ENCODE results near the gene ATP6V1B1.

Gene ATP6V1B1

GRCh38 chr2:70942396-70943204 lies 6.9 kb downstream of the ATP6V1B1 start:
- no peak for TF ChIP-seq POLR2AphosphoS5 (IDR thresholded peaks at IDR 0.05; ENCODE audit: low read depth, low read length)
- no peak for FAIRE-seq

GRCh38 chr2:70943205-70943871 lies 7.6 kb downstream of the ATP6V1B1 start:
- FAIRE-seq (no peak), DNase-seq (ENCODE audit: insufficient read length) (no peak)
- TF ChIP-seq POLR2A (IDR thresholded peaks at IDR 0.05; ENCODE audit: low read depth, low read length), result no peak
- TF ChIP-seq POLR2AphosphoS5 (IDR thresholded peaks at IDR 0.05; ENCODE audit: low read depth, low read length), result no peak
- TF ChIP-seq TAF1 (IDR thresholded peaks at IDR 0.05; ENCODE audit: borderline replicate concordance, low read depth, low read length), result no peak

More at GRCh38 chr2:70942396-70943204, 6.9 kb downstream of the ATP6V1B1 start:
- no peak for DNase-seq (ENCODE audit: insufficient read length)

DNA sequence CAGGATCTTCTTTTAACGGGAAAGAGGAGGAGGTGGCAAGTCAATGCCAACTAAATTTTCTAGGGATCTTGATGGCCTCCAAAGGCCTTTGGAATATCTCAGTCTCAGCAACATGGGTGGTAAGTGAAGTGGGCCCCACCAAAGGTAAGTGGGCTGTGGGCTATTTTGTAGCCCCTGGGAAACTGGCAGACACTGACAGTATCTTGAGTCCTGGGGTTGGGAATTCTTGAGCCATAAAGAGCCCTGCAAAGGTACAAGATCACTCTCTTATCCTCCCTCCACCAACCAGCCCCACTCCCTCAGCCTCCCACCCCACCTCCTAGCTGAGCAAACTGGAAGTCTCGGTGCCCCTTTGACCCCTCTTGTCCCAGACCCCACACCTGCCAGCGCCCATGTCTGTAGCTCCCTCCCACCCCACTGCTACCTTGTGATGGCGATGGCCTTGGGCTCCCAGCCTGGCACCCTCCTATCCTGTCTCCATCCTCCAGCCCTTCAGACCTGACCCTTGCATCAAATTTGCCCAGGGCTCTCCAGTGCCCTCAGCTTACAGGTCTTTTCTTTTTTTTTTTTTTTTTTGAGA lies 8.5 kb downstream of the ATP6V1B1 start:
- no peak for TF ChIP-seq POLR2A (IDR thresholded peaks at IDR 0.05; ENCODE audit: low read depth, low read length)
- no peak for TF ChIP-seq POLR2AphosphoS5 (IDR thresholded peaks at IDR 0.05; ENCODE audit: low read depth, low read length)
- TF ChIP-seq TAF1 (IDR thresholded peaks at IDR 0.05; ENCODE audit: borderline replicate concordance, low read depth, low read length), result no peak

DNA sequence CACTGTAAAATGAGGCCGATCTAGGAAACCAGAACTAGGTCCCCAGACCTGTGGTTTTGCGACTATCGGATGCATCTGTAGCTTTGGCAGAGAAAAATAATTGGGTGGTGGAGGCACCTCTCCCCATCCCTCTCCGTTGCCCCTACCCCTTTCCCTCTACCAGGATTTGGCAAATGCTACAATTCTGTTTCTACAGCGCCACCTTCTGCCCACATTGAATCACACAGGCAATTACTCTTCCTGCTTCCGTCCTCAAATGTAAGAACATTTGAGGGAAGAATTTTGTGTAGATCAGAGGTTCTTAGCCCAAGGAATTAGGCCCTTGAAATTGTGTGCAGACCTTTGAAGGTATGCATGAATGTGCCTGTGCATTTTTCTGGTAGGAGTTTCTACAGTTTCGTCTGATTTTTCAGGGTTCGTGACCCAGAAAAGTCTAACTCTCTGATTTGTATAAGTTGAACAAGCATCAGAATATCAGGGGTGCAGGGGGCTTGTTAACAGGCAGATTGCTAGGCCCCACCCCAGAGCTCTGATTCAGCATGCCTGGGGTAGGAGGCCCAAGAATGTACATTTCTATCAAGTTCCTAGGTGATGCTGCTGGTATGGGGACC lies 11.2 kb downstream of the ATP6V1B1 start:
- no peak for TF ChIP-seq POLR2A (IDR thresholded peaks at IDR 0.05; ENCODE audit: low read depth, low read length)
- TF ChIP-seq POLR2AphosphoS5 (IDR thresholded peaks at IDR 0.05; ENCODE audit: low read depth, low read length), result no peak
- TF ChIP-seq TAF1 (IDR thresholded peaks at IDR 0.05; ENCODE audit: borderline replicate concordance, low read depth, low read length), result no peak
- FAIRE-seq (peak; percentile 77), DNase-seq (ENCODE audit: insufficient read length) (no peak)

More for the DNA sequence above, 8.5 kb downstream of the ATP6V1B1 start:
- DNase-seq (ENCODE audit: insufficient read length), result no peak
- FAIRE-seq, result no peak

GRCh38 chr2:70947556-70948184 lies 12.0 kb downstream of the ATP6V1B1 start:
- TF ChIP-seq TAF1 (IDR thresholded peaks at IDR 0.05; ENCODE audit: borderline replicate concordance, low read depth, low read length), result no peak
- DNase-seq (ENCODE audit: insufficient read length) (no peak), FAIRE-seq (no peak)

DNA sequence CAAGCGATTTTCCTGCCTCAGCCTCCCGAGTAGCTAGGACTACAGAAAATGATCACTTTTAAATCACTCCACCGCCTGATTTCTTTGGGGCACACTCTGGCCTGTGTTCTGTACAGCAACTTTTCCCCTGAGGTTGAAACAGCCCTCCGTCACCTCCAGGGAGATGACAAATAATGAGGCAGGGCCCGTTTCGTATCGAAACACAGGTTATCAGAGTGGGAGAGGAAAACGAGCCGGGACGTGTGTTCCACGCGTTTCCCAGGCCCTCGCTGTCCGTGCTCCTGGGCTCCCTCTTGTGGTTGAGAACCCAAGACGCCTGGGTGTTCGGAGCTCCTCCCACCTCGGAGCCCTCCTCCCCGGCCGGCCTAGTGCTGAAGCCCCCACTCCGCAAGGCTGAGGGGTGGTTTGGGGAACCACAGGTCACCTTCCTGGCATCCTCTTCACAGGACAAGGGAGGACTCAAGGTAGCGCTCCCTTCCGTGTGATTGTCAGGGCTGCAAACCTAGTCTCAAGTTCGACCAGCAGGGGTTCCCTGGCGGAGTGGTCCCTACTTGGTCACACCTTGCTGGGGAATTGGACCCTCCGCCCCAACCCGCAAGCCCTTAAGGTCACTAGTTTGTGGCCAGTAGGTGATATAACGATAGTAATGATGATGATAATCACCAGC lies 12.8 kb downstream of the ATP6V1B1 start:
- DNase-seq (ENCODE audit: insufficient read length), result peak; percentile 65
- FAIRE-seq, result peak; percentile 63
- TF ChIP-seq POLR2A (IDR thresholded peaks at IDR 0.05; ENCODE audit: low read depth, low read length) (no peak), POLR2AphosphoS5 (IDR thresholded peaks at IDR 0.05; ENCODE audit: low read depth, low read length) (no peak), TAF1 (IDR thresholded peaks at IDR 0.05; ENCODE audit: borderline replicate concordance, low read depth, low read length) (no peak)

DNA sequence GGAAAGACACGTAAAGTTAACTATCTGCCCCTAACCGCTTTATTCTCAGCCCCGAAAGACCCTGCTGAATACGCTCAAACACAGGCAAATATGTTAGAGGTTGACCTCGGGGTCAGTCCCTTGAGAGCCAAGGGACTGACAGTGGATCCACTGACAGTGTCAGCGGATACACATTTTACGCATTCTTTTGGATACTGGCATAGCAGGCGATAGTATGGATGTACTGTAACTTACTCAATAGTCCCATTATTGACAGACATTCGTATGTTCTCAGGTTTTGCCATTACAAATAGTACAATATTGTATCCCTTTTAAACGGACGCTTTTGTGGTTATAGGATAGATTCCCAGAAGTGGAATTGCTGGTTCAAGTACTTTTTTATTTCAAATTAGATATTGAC lies 13.4 kb downstream of the ATP6V1B1 start:
- FAIRE-seq, result no peak
- no peak for DNase-seq (ENCODE audit: insufficient read length)
- TF ChIP-seq POLR2AphosphoS5 (IDR thresholded peaks at IDR 0.05; ENCODE audit: low read depth, low read length), result no peak

- TF ChIP-seq TAF1 (IDR thresholded peaks at IDR 0.05; ENCODE audit: borderline replicate concordance, low read depth, low read length) (no peak), POLR2A (IDR thresholded peaks at IDR 0.05; ENCODE audit: low read depth, low read length) (no peak), POLR2AphosphoS5 (IDR thresholded peaks at IDR 0.05; ENCODE audit: low read depth, low read length) (no peak)
- FAIRE-seq (no peak), DNase-seq (ENCODE audit: insufficient read length) (no peak)
These were observed 19.2 kb downstream of the ATP6V1B1 start for GRCh38 chr2:70954886-70955285.

DNA sequence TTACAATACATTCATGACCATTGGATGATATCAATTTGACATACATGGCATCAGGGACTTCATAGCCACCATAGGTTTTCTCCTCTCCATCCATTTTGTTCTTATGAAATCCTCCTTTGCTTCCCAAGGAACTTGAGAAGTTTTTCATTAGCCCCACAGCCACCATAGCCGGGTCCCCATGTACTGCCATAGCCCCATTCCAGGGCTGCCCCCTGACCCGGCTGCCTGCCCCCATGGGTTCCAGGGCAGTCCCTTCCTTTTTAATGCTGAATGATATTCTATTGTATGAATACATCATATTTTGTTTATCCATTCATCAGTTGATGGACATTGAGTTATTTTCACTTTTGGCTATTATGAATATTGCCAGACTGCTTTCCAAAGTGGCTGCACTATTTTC lies 20.4 kb downstream of the ATP6V1B1 start:
- no peak for DNase-seq (ENCODE audit: insufficient read length)
- FAIRE-seq, result no peak
- TF ChIP-seq TAF1 (IDR thresholded peaks at IDR 0.05; ENCODE audit: borderline replicate concordance, low read depth, low read length) (no peak), POLR2AphosphoS5 (IDR thresholded peaks at IDR 0.05; ENCODE audit: low read depth, low read length) (no peak), POLR2A (IDR thresholded peaks at IDR 0.05; ENCODE audit: low read depth, low read length) (no peak)

DNA sequence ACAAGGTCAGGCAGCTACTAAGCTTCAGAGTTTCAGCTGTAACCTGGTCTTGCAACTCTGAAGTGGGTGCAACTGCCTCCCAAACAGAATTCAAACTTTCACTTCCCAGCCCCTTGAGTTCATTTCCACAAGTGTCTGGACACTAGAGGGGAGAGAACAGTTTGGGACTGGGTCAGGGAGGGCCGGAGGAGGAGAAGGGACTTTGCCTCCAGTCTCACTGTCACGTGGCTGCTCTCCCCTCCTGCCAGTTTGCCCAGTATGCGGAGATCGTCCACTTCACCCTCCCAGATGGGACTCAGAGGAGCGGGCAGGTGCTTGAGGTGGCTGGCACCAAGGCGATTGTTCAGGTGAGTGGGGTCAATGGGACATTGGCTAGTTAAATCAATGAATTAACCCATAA lies 22.1 kb downstream of the ATP6V1B1 start:
- TF ChIP-seq POLR2A (IDR thresholded peaks at IDR 0.05; ENCODE audit: low read depth, low read length) (no peak), POLR2AphosphoS5 (IDR thresholded peaks at IDR 0.05; ENCODE audit: low read depth, low read length) (no peak), TAF1 (IDR thresholded peaks at IDR 0.05; ENCODE audit: borderline replicate concordance, low read depth, low read length) (no peak)
- DNase-seq (ENCODE audit: insufficient read length) (no peak), FAIRE-seq (no peak)

GRCh38 chr2:70958759-70959158 lies 23.1 kb downstream of the ATP6V1B1 start:
- FAIRE-seq (no peak), DNase-seq (ENCODE audit: insufficient read length) (no peak)
- no peak for TF ChIP-seq POLR2AphosphoS5 (IDR thresholded peaks at IDR 0.05; ENCODE audit: low read depth, low read length)
- TF ChIP-seq POLR2A (IDR thresholded peaks at IDR 0.05; ENCODE audit: low read depth, low read length), result no peak
- TF ChIP-seq TAF1 (IDR thresholded peaks at IDR 0.05; ENCODE audit: borderline replicate concordance, low read depth, low read length), result no peak

Data from GM12892 (cell line).